Measurements from ENCODE around the gene SPRING1.
"Not testable (repeated sequence)": the region's sequence is repeated elsewhere in the genome, so short reads cannot be mapped to it uniquely, and the experiment has no call there.

SPRING1 gene

DNA sequence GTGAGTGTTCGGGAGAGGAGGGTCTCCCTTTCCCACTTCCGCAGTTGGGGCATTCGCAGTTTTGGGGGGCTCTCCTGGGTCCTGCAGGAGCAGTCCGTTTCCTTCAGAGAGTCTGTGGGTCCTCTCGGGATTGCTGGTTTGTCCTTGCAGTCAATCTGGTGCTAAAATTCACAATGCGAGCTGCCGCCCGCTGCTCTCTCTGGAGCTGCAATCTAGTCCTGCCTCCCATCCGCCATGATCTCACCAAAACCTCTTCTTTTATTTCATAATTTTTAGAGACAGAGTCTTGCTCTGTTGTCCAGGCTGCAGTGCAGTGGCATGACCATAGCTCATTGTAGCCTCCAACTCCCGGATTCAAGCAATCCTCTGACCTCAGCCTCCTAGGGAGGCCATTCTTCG, 22.8 kb upstream of the SPRING1 start:
- no peak overlapping the region for H3K4me3 ChIP-seq (ENCODE audit: low read depth, low read length)
- TF ChIP-seq, protein P1, sequence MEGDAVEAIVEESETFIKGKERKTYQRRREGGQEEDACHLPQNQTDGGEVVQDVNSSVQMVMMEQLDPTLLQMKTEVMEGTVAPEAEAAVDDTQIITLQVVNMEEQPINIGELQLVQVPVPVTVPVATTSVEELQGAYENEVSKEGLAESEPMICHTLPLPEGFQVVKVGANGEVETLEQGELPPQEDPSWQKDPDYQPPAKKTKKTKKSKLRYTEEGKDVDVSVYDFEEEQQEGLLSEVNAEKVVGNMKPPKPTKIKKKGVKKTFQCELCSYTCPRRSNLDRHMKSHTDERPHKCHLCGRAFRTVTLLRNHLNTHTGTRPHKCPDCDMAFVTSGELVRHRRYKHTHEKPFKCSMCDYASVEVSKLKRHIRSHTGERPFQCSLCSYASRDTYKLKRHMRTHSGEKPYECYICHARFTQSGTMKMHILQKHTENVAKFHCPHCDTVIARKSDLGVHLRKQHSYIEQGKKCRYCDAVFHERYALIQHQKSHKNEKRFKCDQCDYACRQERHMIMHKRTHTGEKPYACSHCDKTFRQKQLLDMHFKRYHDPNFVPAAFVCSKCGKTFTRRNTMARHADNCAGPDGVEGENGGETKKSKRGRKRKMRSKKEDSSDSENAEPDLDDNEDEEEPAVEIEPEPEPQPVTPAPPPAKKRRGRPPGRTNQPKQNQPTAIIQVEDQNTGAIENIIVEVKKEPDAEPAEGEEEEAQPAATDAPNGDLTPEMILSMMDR (IDR thresholded peaks at IDR 0.05; ENCODE audit: insufficient read depth, low read depth, low read length, missing control alignments): no peak
- no peak for DNase-seq (ENCODE audit: low read depth)

DNA sequence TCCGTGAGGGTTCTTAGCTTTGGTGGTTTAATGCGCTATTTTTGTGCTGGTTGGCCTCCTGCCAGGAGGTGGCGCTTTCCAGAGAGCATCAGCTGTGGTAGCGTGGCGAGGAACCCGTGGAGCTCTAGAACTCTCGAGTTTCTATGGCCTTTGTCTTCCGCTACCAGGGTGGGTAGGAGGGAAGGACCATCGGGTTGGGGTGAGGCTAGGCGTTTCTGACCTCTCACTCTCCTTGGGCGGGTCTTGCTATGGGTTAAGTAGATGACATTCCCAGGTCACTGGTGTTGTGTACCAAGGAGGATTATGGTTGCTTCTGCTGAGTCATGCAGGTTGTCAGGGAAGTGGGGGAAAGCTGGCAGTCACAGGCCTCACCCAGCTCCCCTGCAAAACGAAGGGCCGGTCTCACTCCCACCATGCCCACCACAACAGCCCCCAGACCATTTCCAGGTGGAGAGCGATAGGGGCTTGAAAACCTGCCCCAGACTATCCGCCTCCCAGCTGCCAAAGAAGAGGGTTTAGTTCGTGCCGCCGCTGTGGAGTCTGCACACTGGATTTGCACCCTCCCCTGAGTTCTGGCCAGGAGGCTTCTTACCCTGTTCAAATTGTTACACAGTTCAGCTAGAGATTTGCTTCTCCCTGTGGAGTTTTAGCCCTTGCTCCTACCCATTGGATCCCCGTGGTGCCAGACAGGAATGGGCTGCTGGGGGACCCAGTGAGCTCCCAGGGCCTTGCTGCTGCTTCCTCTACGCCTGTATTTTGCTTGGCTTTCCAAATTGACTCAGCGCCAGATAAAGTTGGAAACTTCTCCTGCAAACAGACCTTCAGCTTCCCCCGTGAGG, 22.1 kb upstream of the SPRING1 start:
- H3K4me3 ChIP-seq (ENCODE audit: low read depth, low read length): no peak overlapping the region
- TF ChIP-seq, protein P1 (IDR thresholded peaks at IDR 0.05; ENCODE audit: insufficient read depth, low read depth, low read length, missing control alignments): no peak
- no peak for DNase-seq (ENCODE audit: low read depth)

DNA sequence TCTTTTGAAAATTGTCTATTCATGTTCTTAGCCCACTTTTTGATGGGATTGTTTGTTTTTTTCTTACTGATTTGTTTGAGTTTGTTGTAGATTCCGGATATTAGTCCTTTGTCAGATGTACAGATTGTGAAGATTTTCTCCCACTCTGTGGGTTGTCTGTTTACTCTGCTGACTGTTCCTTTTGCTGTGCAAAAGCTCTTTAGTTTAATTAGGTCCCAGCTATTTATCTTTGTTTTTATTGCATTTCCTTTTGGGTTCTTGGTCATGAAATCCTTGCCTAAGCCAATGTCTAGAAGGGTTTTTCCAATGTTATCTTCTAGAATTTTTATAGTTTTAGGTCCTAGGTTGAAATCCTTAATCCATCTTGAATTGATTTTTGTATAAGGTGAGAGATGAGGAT, 16.9 kb upstream of the SPRING1 start:
- not testable (repeated sequence) for H3K4me3 ChIP-seq (ENCODE audit: low read depth, low read length); DNase-seq (ENCODE audit: low read depth)

DNA sequence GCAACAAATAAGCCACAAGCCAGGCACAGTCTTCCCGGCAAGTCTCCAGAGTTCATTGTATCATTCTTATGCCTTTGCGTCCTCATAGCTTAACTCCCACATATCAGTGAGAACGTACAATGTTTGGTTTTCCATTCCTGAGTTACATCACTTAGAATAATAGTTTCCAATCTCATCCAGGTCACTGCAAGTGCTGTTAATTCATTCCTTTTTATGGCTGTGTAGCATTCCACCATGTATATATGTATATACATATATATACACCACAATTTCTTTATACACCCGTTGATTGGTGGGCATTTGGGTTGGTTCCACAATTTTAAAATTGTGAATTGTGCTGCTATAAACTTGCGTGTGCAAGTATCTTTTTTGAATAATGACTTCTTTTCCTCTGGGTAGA, 16.2 kb upstream of the SPRING1 start:
- H3K4me3 ChIP-seq (ENCODE audit: low read depth, low read length); DNase-seq (ENCODE audit: low read depth): not testable (repeated sequence)

DNA sequence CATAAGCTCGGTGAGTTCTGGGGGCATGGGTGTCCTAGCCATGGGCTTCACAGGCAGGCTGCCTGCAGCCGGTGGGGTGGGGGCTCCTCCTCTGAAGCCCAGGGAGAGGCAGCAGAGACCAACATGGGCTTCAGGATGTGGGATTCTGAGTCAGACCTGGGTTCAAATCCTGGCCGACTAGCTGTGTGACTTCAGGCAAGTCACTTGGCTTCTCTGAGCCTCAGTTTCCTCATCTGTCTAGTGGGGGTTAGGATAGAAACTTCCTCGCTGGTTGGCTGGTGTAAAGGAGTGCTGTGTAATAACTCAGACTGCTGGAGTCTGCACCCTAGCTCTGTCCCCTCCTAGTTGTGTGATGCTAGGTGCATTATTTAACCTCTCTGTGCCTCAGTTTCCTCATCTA, 12.4 kb upstream of the SPRING1 start:
- TF ChIP-seq, protein P1 (IDR thresholded peaks at IDR 0.05; ENCODE audit: insufficient read depth, low read depth, low read length, missing control alignments): no peak
- no peak overlapping the region for H3K4me3 ChIP-seq (ENCODE audit: low read depth, low read length)
- no peak for DNase-seq (ENCODE audit: low read depth)

DNA sequence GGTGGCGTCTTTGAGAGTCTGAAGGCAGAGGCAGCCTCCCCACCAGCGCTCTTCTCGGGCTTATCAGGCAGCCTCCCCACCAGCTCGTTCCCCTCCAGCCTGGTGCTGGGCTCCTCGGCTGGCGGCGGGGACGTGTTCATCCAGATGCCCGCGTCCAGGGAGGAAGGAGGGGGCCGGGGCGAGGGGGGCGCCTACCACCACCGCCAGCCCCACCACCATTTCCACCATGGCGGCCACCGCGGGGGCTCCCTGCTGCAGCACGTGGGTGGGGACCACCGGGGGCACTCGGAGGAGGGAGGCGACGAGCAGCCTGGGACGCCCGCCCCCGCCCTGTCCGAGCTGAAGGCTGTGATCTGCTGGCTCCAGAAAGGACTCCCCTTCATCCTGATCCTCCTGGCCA, 12.0 kb upstream of the SPRING1 start:
- DNase-seq (ENCODE audit: low read depth): no peak
- TF ChIP-seq, protein P1 (IDR thresholded peaks at IDR 0.05; ENCODE audit: insufficient read depth, low read depth, low read length, missing control alignments): no peak
- H3K4me3 ChIP-seq (ENCODE audit: low read depth, low read length): no peak overlapping the region

DNA sequence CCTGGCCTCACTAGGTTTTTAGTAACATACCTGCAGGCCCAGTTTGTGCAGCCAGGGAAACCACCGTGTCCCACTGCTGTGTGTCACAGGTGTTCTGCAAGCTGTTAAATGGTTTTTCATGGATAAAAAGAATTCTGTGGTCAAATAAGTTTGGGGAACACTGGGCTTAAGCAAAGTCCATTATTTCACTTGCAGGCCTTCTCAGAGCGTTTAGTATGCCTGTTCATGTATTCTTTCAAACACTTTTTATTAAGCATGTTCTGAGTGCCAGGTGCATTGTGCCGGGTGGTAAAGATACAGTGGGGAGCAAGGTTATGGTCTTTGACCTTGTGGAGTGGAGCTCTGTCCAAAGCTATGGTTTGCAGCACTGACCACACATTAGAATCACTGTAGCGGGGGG, 7.7 kb upstream of the SPRING1 start:
- no peak overlapping the region for H3K4me3 ChIP-seq (ENCODE audit: low read depth, low read length)
- no peak for DNase-seq (ENCODE audit: low read depth)
- TF ChIP-seq, protein P1 (IDR thresholded peaks at IDR 0.05; ENCODE audit: insufficient read depth, low read depth, low read length, missing control alignments): no peak

DNA sequence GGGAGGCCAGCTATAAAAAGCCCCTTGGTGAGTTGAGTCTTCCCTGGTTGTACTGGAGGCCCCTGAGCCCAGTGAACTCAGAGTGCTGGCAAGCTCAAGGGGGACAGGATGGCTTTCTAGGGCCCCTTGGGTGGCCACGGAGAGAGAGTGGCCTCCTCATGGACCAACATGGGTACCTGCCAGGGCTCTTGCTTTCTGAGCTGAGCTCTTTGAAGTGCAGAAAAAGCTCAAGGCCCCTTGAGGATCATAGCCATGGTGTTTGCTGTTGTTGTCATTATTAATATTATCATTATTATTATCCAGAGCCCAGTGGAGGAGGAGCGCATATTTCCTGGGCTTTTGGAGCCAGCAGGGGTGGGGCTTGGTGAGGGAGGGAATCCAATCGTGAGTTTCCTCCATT, 6.9 kb upstream of the SPRING1 start:
- no peak for DNase-seq (ENCODE audit: low read depth)
- TF ChIP-seq, protein P1 (IDR thresholded peaks at IDR 0.05; ENCODE audit: insufficient read depth, low read depth, low read length, missing control alignments): no peak
- no peak overlapping the region for H3K4me3 ChIP-seq (ENCODE audit: low read depth, low read length)

DNA sequence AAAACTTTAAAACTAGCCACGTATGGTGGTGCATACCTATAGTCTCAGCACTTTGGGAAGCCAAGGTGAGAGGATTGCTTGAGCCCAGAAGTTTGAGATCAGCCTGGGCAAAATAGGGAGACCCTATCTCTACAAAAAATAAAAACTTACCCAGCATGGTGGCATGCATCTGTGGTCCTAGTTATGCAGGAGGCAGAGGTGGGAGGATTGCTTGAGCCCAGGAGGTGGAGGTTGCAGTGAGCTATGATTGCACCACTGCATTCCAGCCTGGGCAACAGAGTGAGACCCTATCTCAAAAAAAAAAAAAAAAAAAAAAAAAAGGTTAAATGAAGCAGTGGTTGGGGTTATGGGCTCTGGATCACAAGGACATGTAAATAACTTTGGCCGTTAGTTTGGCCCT, 4.9 kb upstream of the SPRING1 start:
- H3K4me3 ChIP-seq (ENCODE audit: low read depth, low read length); DNase-seq (ENCODE audit: low read depth): not testable (repeated sequence)
